Activated CD8-positive, alpha-beta memory T cell treated with anti-CD3 and anti-CD28 coated beads for 24 hours (primary cell): Measurements from ENCODE around the gene NKD2.

Experiments
- DNase-seq: peaks from one replicate; pipeline ENCODE4 v3.0.0-alpha.2; 2020

NKD2 gene

GRCh38 chr5:1001406-1002270, 7.0 kb upstream of the NKD2 start:
- DNase-seq = no peak

- DNase-seq = no peak
Measured at GRCh38 chr5:1002271-1002546, 6.4 kb upstream of the NKD2 start.

GRCh38 chr5:1002836-1003235, 5.8 kb upstream of the NKD2 start:
- DNase-seq = no peak

GRCh38 chr5:1003296-1003937, 5.2 kb upstream of the NKD2 start:
- DNase-seq = no peak

- DNase-seq = no peak
Measured at GRCh38 chr5:1004461-1005248, 3.9 kb upstream of the NKD2 start.

GRCh38 chr5:1005249-1005851, 3.3 kb upstream of the NKD2 start:
- DNase-seq = no peak

- no peak for DNase-seq
Measured at GRCh38 chr5:1005904-1006655, 2.5 kb upstream of the NKD2 start.

GRCh38 chr5:1006656-1007071, 1.9 kb upstream of the NKD2 start:
- no peak for DNase-seq

GRCh38 chr5:1007221-1007680, 1.4 kb upstream of the NKD2 start:
- no peak for DNase-seq

GRCh38 chr5:1007681-1008450, 736 bp upstream of the NKD2 start:
- DNase-seq = no peak

GRCh38 chr5:1009359-1010180, 968 bp downstream of the NKD2 start:
- no peak for DNase-seq

GRCh38 chr5:1010181-1010510, 1.5 kb downstream of the NKD2 start:
- DNase-seq = no peak

- DNase-seq = no peak
Measured at GRCh38 chr5:1010641-1011046, 2.0 kb downstream of the NKD2 start.

- peak; percentile 74 for DNase-seq
Measured at GRCh38 chr5:1011226-1011631, 2.6 kb downstream of the NKD2 start.

- no peak for DNase-seq
Measured at GRCh38 chr5:1011741-1012312, 3.2 kb downstream of the NKD2 start.

GRCh38 chr5:1012313-1012841, 3.8 kb downstream of the NKD2 start:
- DNase-seq = no peak

GRCh38 chr5:1012900-1013237, 4.3 kb downstream of the NKD2 start:
- no peak for DNase-seq

- DNase-seq = no peak
Measured at GRCh38 chr5:1013238-1013947, 4.8 kb downstream of the NKD2 start.

- DNase-seq = no peak
Measured at GRCh38 chr5:1013948-1014301, 5.3 kb downstream of the NKD2 start.

- DNase-seq = no peak
Measured at GRCh38 chr5:1014346-1014745, 5.7 kb downstream of the NKD2 start.
